PC-3 (cell line): ENCODE measurements around the gene TANGO6. TPM values are rescaled to one million over a fixed set of nuclear protein-coding genes. Genes with fewer than 3 reads are reported as not detected.

Experiments used
- ATAC-seq: fragments of 200-7000 bp; cut with Tn5 transposase; 2 replicates; pipeline ENCODE4 v1.9.1; 2020; ENCODE audit warnings: mild to moderate bottlenecking, moderate library complexity
- BruUV-seq: library from RNA; stranded (reverse); fragments of 400-500 nt; replicated peaks from 2 replicates; lab custom pipeline; 2021; lab: Mats Ljungman, UMichigan
- CTCF ChIA-PET: fragments of 300-600 bp; sonication (Branson Sonifier 250); formaldehyde crosslinking; loops from one replicate; lab custom pipeline; 2022; ENCODE audit warnings: antibody characterized with exemption; lab: Charles Lee
- POLR2A ChIA-PET: fragments of 300-600 bp; sonication (Branson Sonifier 250); formaldehyde crosslinking; loops from one replicate; lab custom pipeline; 2022; ENCODE audit warnings: antibody characterized with exemption; ENCODE audit not compliant: unreplicated experiment; lab: Charles Lee
- DNase-seq: peaks from one replicate; pipeline ENCODE4 v3.0.0-alpha.2; 2015
- H2AFZ ChIP-seq: fragments of 300-600 bp; sonication (generic); 2 replicates; pipeline ENCODE4 v1.6.0; 2016; ENCODE audit warnings: antibody characterized with exemption, low read length
- H3F3A ChIP-seq: fragments of 300-600 bp; sonication (generic); one replicate; pipeline ENCODE4 v1.6.0; 2017; ENCODE audit warnings: antibody characterized with exemption, low read length, control low read depth, mild to moderate bottlenecking; ENCODE audit not compliant: unreplicated experiment
- H3K27ac ChIP-seq: fragments of 300-600 bp; sonication (generic); 2 replicates; pipeline ENCODE4 v1.5.1; 2016; ENCODE audit warnings: mild to moderate bottlenecking, low read length
- H3K27me3 ChIP-seq: fragments of 300-600 bp; sonication (generic); 2 replicates; pipeline ENCODE4 v1.6.1; 2016; ENCODE audit warnings: low read length, mixed read lengths
- H3K36me3 ChIP-seq: fragments of 300-600 bp; sonication (generic); 2 replicates; pipeline ENCODE4 v1.6.1; 2016; ENCODE audit warnings: low read depth, mixed run types, low read length, mixed read lengths
- H3K4me1 ChIP-seq: fragments of 300-600 bp; sonication (generic); 2 replicates; pipeline ENCODE4 v1.5.1; 2016; ENCODE audit warnings: low read length; ENCODE audit not compliant: insufficient read depth
- H3K4me2 ChIP-seq: fragments of 300-600 bp; sonication (generic); 2 replicates; pipeline ENCODE4 v1.6.0; 2016; ENCODE audit warnings: low read length
- H3K4me3 ChIP-seq: fragments of 300-600 bp; sonication (generic); 2 replicates; pipeline ENCODE4 v1.5.1; 2016; ENCODE audit warnings: mild to moderate bottlenecking, low read length, mixed read lengths
- H3K79me2 ChIP-seq: fragments of 300-600 bp; sonication (generic); 2 replicates; pipeline ENCODE4 v1.6.1; 2017; ENCODE audit warnings: low read length, mixed read lengths
- H3K9ac ChIP-seq: fragments of 300-600 bp; sonication (generic); 2 replicates; pipeline ENCODE4 v1.6.0; 2016; ENCODE audit warnings: mild to moderate bottlenecking, low read length
- H3K9me2 ChIP-seq: fragments of 300-600 bp; sonication (generic); replicated peaks from 2 replicates; pipeline ENCODE4 v1.6.1; 2016; ENCODE audit warnings: mixed run types, low read length, mixed read lengths
- H3K9me3 ChIP-seq: fragments of 300-600 bp; sonication (generic); 2 replicates; pipeline ENCODE4 v1.6.1; 2016; ENCODE audit warnings: low read length, mixed read lengths
- H4K20me1 ChIP-seq: fragments of 300-600 bp; sonication (generic); 2 replicates; pipeline ENCODE4 v1.6.1; 2016; ENCODE audit warnings: low read length, mixed read lengths
- CTCF ChIP-seq: fragments of 300-600 bp; sonication (generic); conservative IDR thresholded peaks from 2 replicates; pipeline ENCODE4 v1.5.1; 2017; ENCODE audit warnings: antibody characterized with exemption, low read depth, mild to moderate bottlenecking, low read length
- EZH2 ChIP-seq: fragments of 300-600 bp; sonication (generic); IDR thresholded peaks from one replicate; pipeline ENCODE4 v1.6.1; 2017; ENCODE audit warnings: antibody characterized with exemption, mild to moderate bottlenecking, low read length; ENCODE audit not compliant: unreplicated experiment
- EZH2phosphoT487 ChIP-seq: fragments of 300-600 bp; sonication (generic); IDR thresholded peaks from 2 replicates; pipeline ENCODE4 v1.6.1; 2018; ENCODE audit warnings: mild to moderate bottlenecking, antibody characterized with exemption, low read length, borderline replicate concordance
- intact Hi-C: fragments of 100-400 bp; cut with micrococcal nuclease; formaldehyde crosslinking; loops from 2 replicates; pipeline ENCODE4 v1.9.0; 2023
- total RNA-seq: library from RNA; depleted of rRNA; stranded (reverse); fragments of >200 nt; gene quantifications from 2 replicates; pipeline ENCODE4 v1.2.3, GENCODE V29; 2014

The TANGO6 gene
- total RNA-seq, 1 experiment from 2014 or later, result 9.4 TPM

- Histone ChIP-seq H3K9me3 (no peaks in the 10 kb centered on the region), H3K4me1 (no peaks in the 10 kb centered on the region), H2AFZ (no peak overlapping the region), H3F3A (no peaks in the 10 kb centered on the region), H3K9me2 (no peaks in the 10 kb centered on the region), H3K79me2 (no peaks in the 10 kb centered on the region), H3K9ac (no peak overlapping the region), H3K36me3 (peaks cover 45% of the 10 kb centered on the region), H3K4me2 (no peak overlapping the region), H3K4me3 (no peak overlapping the region), H3K27ac (no peak overlapping the region), H3K27me3 (no peaks in the 10 kb centered on the region), H4K20me1 (no peaks in the 10 kb centered on the region)
- ChIA-PET POLR2A (no interaction called here), CTCF (no interaction called here)
- BruUV-seq, result no TSS peak
- DNase-seq, result no peak
- TF ChIP-seq EZH2phosphoT487 (no peak), CTCF (no peak), EZH2 (no peak)
- intact Hi-C loops, result no loop called here
- ATAC-seq, result no peak
These were observed 17.9 kb upstream of the TANGO6 start for GRCh38 chr16:68825427-68825826.

GRCh38 chr16:68826652-68827051 lies 16.7 kb upstream of the TANGO6 start:
- ChIA-PET CTCF (no interaction called here), POLR2A (no interaction called here)
- H3K9ac ChIP-seq, result no peak overlapping the region
- DNase-seq (no peak), ATAC-seq (no peak)
- intact Hi-C loops, result no loop called here
- H3K4me1 ChIP-seq, result no peaks in the 10 kb centered on the region
- H4K20me1 ChIP-seq, result no peaks in the 10 kb centered on the region
- no TSS peak for BruUV-seq
- H3K9me2 ChIP-seq, result no peaks in the 10 kb centered on the region
- no peaks in the 10 kb centered on the region for H3K9me3 ChIP-seq
- no peak overlapping the region for H2AFZ ChIP-seq
- no peak overlapping the region for H3K4me3 ChIP-seq
- H3K36me3 ChIP-seq, result peaks cover 41% of the 10 kb centered on the region
- no peaks in the 10 kb centered on the region for H3K27me3 ChIP-seq
- H3K79me2 ChIP-seq, result no peaks in the 10 kb centered on the region
- no peak overlapping the region for H3K4me2 ChIP-seq
- TF ChIP-seq CTCF (no peak), EZH2phosphoT487 (no peak), EZH2 (no peak)
- no peak overlapping the region for H3K27ac ChIP-seq
- no peaks in the 10 kb centered on the region for H3F3A ChIP-seq

GRCh38 chr16:68833251-68833650 lies 10.1 kb upstream of the TANGO6 start:
- ChIA-PET CTCF (no interaction called here), POLR2A (no interaction called here)
- no peak for ATAC-seq

More at GRCh38 chr16:68833251-68833650, 10.1 kb upstream of the TANGO6 start:
- Histone ChIP-seq H3K4me3 (no peak overlapping the region), H3K27me3 (no peaks in the 10 kb centered on the region), H3F3A (no peaks in the 10 kb centered on the region), H3K9me3 (no peaks in the 10 kb centered on the region), H3K27ac (no peak overlapping the region), H3K4me2 (no peak overlapping the region), H3K79me2 (no peaks in the 10 kb centered on the region), H3K9ac (no peak overlapping the region), H2AFZ (no peak overlapping the region), H3K4me1 (no peaks in the 10 kb centered on the region), H3K36me3 (peaks cover 30% of the 10 kb centered on the region), H3K9me2 (no peaks in the 10 kb centered on the region), H4K20me1 (no peaks in the 10 kb centered on the region)
- intact Hi-C loops, result no loop called here
- no peak for DNase-seq
- TF ChIP-seq EZH2phosphoT487 (no peak), EZH2 (no peak), CTCF (no peak)
- BruUV-seq, result no TSS peak
